Vagina (tissue), 2 donors: ENCODE data around the gene CCHCR1. TPM values are rescaled to one million over a fixed set of nuclear protein-coding genes. Genes with fewer than 3 reads are reported as not detected.
"Not testable (repeated sequence)": the region's sequence is repeated elsewhere in the genome, so short reads cannot be mapped to it uniquely, and the experiment has no call there.

Experiments used
- DNase-seq, 2 donors: peaks; one replicate each; pipeline ENCODE4 v3.0.0-alpha.2; 2017; ENCODE audit errors: extremely low spot score in 2 of 2
- H3K27ac ChIP-seq: fragments of 200-600 bp; sonication (generic); one replicate; pipeline ENCODE4 v1.5.1; 2019
- H3K27me3 ChIP-seq: fragments of 200-600 bp; sonication (generic); one replicate; pipeline ENCODE4 v1.5.1; 2019
- H3K36me3 ChIP-seq, 2 donors: fragments of 200-600 bp; sonication (generic); one replicate each; pipeline ENCODE4 v1.5.1; 2017 to 2019
- H3K4me1 ChIP-seq: fragments of 200-600 bp; sonication (generic); one replicate; pipeline ENCODE4 v1.5.1; 2019
- H3K4me3 ChIP-seq, 2 donors: fragments of 200-600 bp; sonication (generic); 1 replicate in 1 of 2; 2 replicates in 1 of 2; pipeline ENCODE4 v1.5.1; 2016 to 2019
- H3K9me3 ChIP-seq: fragments of 200-600 bp; sonication (generic); one replicate; pipeline ENCODE4 v1.5.1; 2019
- CTCF ChIP-seq, 3 experiments: fragments of 450-650 bp in 2 of 3; fragments of 200-600 bp in 1 of 3; sonication (generic) in 1 of 3; IDR thresholded peaks; one replicate each; pipeline ENCODE4 v1.5.1; 2017 to 2019; ENCODE audit warnings: antibody characterized with exemption in 3 of 3, mild to moderate bottlenecking in 2 of 3, moderate library complexity in 2 of 3
- POLR2A ChIP-seq, 2 donors: fragments of 450-650 bp; IDR thresholded peaks; one replicate each; pipeline ENCODE4 v1.6.1; 2017; ENCODE audit warnings: antibody characterized with exemption in 2 of 2, mild to moderate bottlenecking in 2 of 2, moderate library complexity in 2 of 2
- POLR2AphosphoS5 ChIP-seq, 2 donors: sonication (generic); formaldehyde crosslinking; IDR thresholded peaks; one replicate each; pipeline ENCODE4 v1.9.0; 2017; ENCODE audit warnings: antibody characterized with exemption in 2 of 2, mild to moderate bottlenecking in 2 of 2, low read depth in 1 of 2; ENCODE audit not compliant: insufficient read depth in 1 of 2
- intact Hi-C: fragments of 100-400 bp; cut with DNase I; formaldehyde crosslinking; loops from one replicate; pipeline ENCODE4 v1.15.1; 2023
- total RNA-seq: library from RNA; depleted of rRNA; stranded (reverse); fragments of >200 nt; gene quantifications from one replicate; pipeline ENCODE4 v1.2.3, GENCODE V29; 2016

Gene CCHCR1
- total RNA-seq, 1 donor from 2014 or later: 21.9 TPM

DNA sequence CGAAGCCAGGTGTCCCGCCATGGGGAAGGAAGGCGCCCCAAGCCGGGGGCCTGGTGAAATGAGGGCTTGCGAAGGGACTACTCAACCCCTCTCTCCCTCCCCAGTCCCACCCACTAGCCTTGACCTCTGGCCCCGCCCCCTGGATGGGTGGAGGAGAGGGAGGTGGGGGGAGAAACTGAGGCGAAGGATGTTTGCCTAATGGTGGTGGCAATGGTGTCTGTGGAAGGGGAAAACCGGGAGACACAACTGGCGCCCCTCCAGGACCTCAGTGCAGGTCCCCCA lies 12.9 kb upstream of the CCHCR1 start, which contains the start of gene POU5F1:
Gene POU5F1, minus strand, starts transcription at position 83 of the 282 bp plus-strand sequence. Its CDS starts 62 bp downstream, at position 21.
- TF ChIP-seq POLR2A (IDR thresholded peaks at IDR 0.05) (no peak), POLR2AphosphoS5 (IDR thresholded peaks at IDR 0.05; ENCODE audit: insufficient read depth in 1 of 2, low read depth in 1 of 2) (no peak), CTCF (IDR thresholded peaks at IDR 0.05) (no peak)
- intact Hi-C loops: no loop called here

GRCh38 chr6:31169858-31170599 lies 12.4 kb upstream of the CCHCR1 start:
- H3K4me3 ChIP-seq, DNase-seq, H3K27me3 ChIP-seq, intact Hi-C loops, H3K9me3 ChIP-seq, H3K27ac ChIP-seq, H3K4me1 ChIP-seq, H3K36me3 ChIP-seq: not testable (repeated sequence)

More for the DNA sequence above, 12.9 kb upstream of the CCHCR1 start, which contains the start of gene POU5F1:
- Histone ChIP-seq H3K9me3 (no peaks in the 10 kb centered on the region), H3K27ac (no peak within 1 kb of the TSS), H3K27me3 (no peaks in the 10 kb centered on the region), H3K4me1 (no peaks in the 10 kb centered on the region), H3K4me3 (no peak within 1 kb of the TSS), H3K36me3 (no peaks in the 10 kb centered on the region)
- no peak for DNase-seq

DNA sequence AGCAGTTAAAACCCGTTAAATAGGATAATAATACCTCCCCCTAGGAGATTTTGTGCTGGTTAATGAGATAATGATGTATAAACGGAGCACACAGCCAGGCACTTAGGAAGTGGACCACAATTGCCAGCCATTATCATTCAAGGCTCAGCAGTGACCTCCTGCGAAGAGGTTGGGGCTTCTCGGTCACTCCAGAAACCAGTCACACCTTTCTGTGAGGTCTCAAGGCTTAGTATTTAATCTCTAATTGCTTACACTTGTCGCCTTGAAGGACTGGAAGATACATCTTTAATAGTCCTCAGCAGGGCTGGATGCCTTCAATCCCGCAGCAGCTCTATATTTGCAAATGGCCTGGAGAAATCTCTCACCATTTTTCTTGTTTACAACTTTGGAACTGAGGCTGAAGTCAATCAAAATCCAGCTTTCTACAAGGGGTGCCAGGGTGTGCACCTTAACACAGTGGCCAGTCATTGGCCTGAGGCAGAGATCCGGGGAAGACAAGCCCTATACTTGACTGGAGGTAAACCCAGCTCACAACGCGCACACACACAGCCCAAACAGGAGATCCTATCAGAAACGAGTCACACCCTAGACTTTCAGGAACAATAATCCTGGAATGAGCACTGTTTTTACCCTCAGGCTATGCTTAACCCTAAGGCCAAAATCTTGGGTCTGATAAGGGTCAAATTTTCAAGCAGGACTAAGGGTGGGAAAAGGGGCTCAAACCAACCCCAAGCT lies 11.7 kb upstream of the CCHCR1 start:
- TF ChIP-seq POLR2AphosphoS5 (IDR thresholded peaks at IDR 0.05; ENCODE audit: insufficient read depth in 1 of 2, low read depth in 1 of 2) (no peak), CTCF (IDR thresholded peaks at IDR 0.05) (no peak), POLR2A (IDR thresholded peaks at IDR 0.05) (no peak)
- no peak overlapping the region for H3K4me3 ChIP-seq
- H3K27ac ChIP-seq: no peak overlapping the region
- H3K9me3 ChIP-seq: no peaks in the 10 kb centered on the region
- H3K36me3 ChIP-seq: no peaks in the 10 kb centered on the region
- H3K27me3 ChIP-seq: no peaks in the 10 kb centered on the region
- no peaks in the 10 kb centered on the region for H3K4me1 ChIP-seq
- DNase-seq: no peak
- intact Hi-C loops: no loop called here

- intact Hi-C loops: no loop called here
- Histone ChIP-seq H3K36me3 (no peaks in the 10 kb centered on the region), H3K4me1 (no peaks in the 10 kb centered on the region), H3K27ac (no peak overlapping the region), H3K27me3 (no peaks in the 10 kb centered on the region), H3K9me3 (no peaks in the 10 kb centered on the region), H3K4me3 (no peak overlapping the region)
- no peak for DNase-seq
- TF ChIP-seq POLR2A (IDR thresholded peaks at IDR 0.05) (no peak), POLR2AphosphoS5 (IDR thresholded peaks at IDR 0.05; ENCODE audit: insufficient read depth in 1 of 2, low read depth in 1 of 2) (no peak), CTCF (IDR thresholded peaks at IDR 0.05) (no peak)
These were observed 11.0 kb upstream of the CCHCR1 start for GRCh38 chr6:31168606-31169005.

DNA sequence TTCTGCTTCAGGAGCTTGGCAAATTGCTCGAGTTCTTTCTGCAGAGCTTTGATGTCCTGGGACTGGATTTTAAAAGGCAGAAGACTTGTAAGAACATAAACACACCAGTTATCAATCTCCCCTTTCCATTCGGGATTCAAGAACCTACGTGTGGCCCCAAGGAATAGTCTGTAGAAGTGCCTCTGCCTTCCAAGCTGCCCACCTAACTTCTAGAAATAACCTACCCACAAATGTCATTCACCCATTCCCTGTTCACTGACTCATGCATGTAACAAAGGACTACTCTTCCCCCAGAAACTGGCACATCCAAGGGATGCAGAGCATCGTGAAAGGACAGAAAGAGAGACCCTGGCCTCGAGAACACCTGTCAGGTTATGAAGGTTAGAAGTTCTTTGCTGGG lies 8.4 kb upstream of the CCHCR1 start:
- no peak for DNase-seq
- intact Hi-C loops: no loop called here
- H3K4me3 ChIP-seq: no peak overlapping the region
- H3K4me1 ChIP-seq: no peaks in the 10 kb centered on the region
- TF ChIP-seq POLR2A (IDR thresholded peaks at IDR 0.05): no peak
- no peak for TF ChIP-seq POLR2AphosphoS5 (IDR thresholded peaks at IDR 0.05; ENCODE audit: insufficient read depth in 1 of 2, low read depth in 1 of 2)
- no peak for TF ChIP-seq CTCF (IDR thresholded peaks at IDR 0.05)
- H3K27me3 ChIP-seq: no peaks in the 10 kb centered on the region
- H3K9me3 ChIP-seq: no peaks in the 10 kb centered on the region
- H3K36me3 ChIP-seq: no peaks in the 10 kb centered on the region
- H3K27ac ChIP-seq: no peak overlapping the region

- H3K27ac ChIP-seq, DNase-seq, intact Hi-C loops, H3K4me1 ChIP-seq, H3K27me3 ChIP-seq, H3K4me3 ChIP-seq, H3K36me3 ChIP-seq, H3K9me3 ChIP-seq: not testable (repeated sequence)
These were observed 7.6 kb upstream of the CCHCR1 start for GRCh38 chr6:31165064-31165832.

DNA sequence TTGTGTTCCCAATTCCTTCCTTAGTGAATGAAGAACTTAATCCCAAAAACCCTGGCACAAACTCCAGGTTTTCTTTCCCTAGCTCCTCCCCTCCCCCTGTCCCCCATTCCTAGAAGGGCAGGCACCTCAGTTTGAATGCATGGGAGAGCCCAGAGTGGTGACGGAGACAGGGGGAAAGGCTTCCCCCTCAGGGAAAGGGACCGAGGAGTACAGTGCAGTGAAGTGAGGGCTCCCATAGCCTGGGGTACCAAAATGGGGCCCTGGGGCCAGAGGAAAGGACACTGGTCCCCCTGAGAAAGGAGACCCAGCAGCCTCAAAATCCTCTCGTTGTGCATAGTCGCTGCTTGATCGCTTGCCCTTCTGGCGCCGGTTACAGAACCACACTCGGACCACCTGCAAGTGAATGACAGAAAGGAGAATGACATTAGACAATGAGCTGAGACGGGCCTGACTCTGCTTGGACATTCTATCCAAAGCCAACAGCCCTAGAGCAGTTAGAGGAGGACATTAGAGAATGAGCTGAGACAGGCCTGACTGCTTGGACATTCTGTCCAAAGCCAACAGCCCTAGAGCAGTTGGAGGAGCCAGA lies 7.0 kb upstream of the CCHCR1 start:
- H3K27ac ChIP-seq, H3K9me3 ChIP-seq, DNase-seq, H3K4me1 ChIP-seq, H3K36me3 ChIP-seq, H3K4me3 ChIP-seq, H3K27me3 ChIP-seq, intact Hi-C loops: not testable (repeated sequence)
